Liver (tissue), 9 donors: ENCODE measurements around the gene ALDH1A1. TPM values are rescaled to one million over a fixed set of nuclear protein-coding genes. Genes with fewer than 3 reads are reported as not detected.

Experiments
- DNase-seq: peaks from one replicate; pipeline ENCODE4 v3.0.0-alpha.2; 2017; ENCODE audit warnings: low spot score
- H3K27ac ChIP-seq, 2 donors: one replicate each; pipeline ENCODE4 v1.7.0; 2013; ENCODE audit warnings: inconsistent platforms in 2 of 2, low read length in 2 of 2, control low read depth in 1 of 2, low read depth in 1 of 2, mild to moderate bottlenecking in 1 of 2
- H3K27me3 ChIP-seq, 4 donors: one replicate each; pipeline versions ENCODE4 v1.6.1 to v1.7.0; 2013; ENCODE audit warnings: low read length in 3 of 4, inconsistent platforms in 1 of 4, mild to moderate bottlenecking in 1 of 4, moderate library complexity in 1 of 4; ENCODE audit not compliant: control insufficient read depth in 4 of 4, insufficient read depth in 4 of 4
- H3K36me3 ChIP-seq, 4 donors: one replicate each; pipeline versions ENCODE4 v1.6.1 to v1.7.0; 2013; ENCODE audit warnings: low read length in 3 of 4, mild to moderate bottlenecking in 3 of 4, low read depth in 1 of 4, moderate library complexity in 1 of 4; ENCODE audit not compliant: control insufficient read depth in 4 of 4, insufficient read depth in 3 of 4
- H3K4me1 ChIP-seq, 4 donors: one replicate each; pipeline versions ENCODE4 v1.6.1 to v1.7.0; 2013; ENCODE audit warnings: low read length in 3 of 4, mild to moderate bottlenecking in 3 of 4, moderate library complexity in 1 of 4; ENCODE audit not compliant: control insufficient read depth in 4 of 4, insufficient read depth in 4 of 4
- H3K4me3 ChIP-seq, 3 donors: one replicate each; pipeline versions ENCODE4 v1.6.1 to v1.7.0; 2013; ENCODE audit warnings: low read length in 3 of 3, control low read depth in 1 of 3, low read depth in 1 of 3, mild to moderate bottlenecking in 1 of 3
- H3K9ac ChIP-seq, 2 donors: one replicate each; pipeline ENCODE4 v1.7.0; 2013; ENCODE audit warnings: low read length in 2 of 2, mild to moderate bottlenecking in 2 of 2, moderate library complexity in 2 of 2, control low read depth in 1 of 2, low read depth in 1 of 2
- H3K9me3 ChIP-seq, 4 donors: one replicate each; pipeline versions ENCODE4 v1.6.1 to v1.7.0; 2013; ENCODE audit warnings: low read length in 3 of 4; ENCODE audit not compliant: control insufficient read depth in 4 of 4
- ATF3 ChIP-seq: IDR thresholded peaks from 2 replicates; pipeline ENCODE4 v1.6.1; 2016; ENCODE audit warnings: antibody characterized with exemption
- CTCF ChIP-seq: fragments of 150-350 bp; IDR thresholded peaks from 2 replicates; pipeline ENCODE4 v1.5.1; 2017; ENCODE audit warnings: improper control_type of control experiment, low read depth, low read length; ENCODE audit not compliant: missing input control
- EGR1 ChIP-seq, 2 donors: IDR thresholded peaks; 2 replicates each; pipeline ENCODE4 v1.6.1; 2016 to 2018; ENCODE audit warnings: antibody characterized with exemption in 2 of 2, low read depth in 2 of 2
- FOXA1 ChIP-seq: IDR thresholded peaks from 2 replicates; pipeline ENCODE4 v1.6.1; 2016; ENCODE audit warnings: antibody characterized with exemption
- FOXA2 ChIP-seq: IDR thresholded peaks from 2 replicates; pipeline ENCODE4 v1.6.1; 2016; ENCODE audit warnings: antibody characterized with exemption
- GABPA ChIP-seq, 2 donors: IDR thresholded peaks in 1 of 2; conservative IDR thresholded peaks in 1 of 2; 2 replicates each; pipeline ENCODE4 v1.6.1; 2016; ENCODE audit warnings: antibody characterized with exemption in 2 of 2, mild to moderate bottlenecking in 1 of 2, moderate library complexity in 1 of 2
- HNF4A ChIP-seq, 2 donors: conservative IDR thresholded peaks; 2 replicates each; pipeline ENCODE4 v1.6.1; 2016; ENCODE audit warnings: antibody characterized with exemption in 2 of 2, mild to moderate bottlenecking in 2 of 2
- HNF4G ChIP-seq: IDR thresholded peaks from 2 replicates; pipeline ENCODE4 v1.6.1; 2016; ENCODE audit warnings: antibody characterized with exemption
- JUND ChIP-seq, 2 donors: IDR thresholded peaks; 2 replicates each; pipeline ENCODE4 v1.6.1; 2016; ENCODE audit warnings: antibody characterized with exemption in 2 of 2
- MAX ChIP-seq: IDR thresholded peaks from 2 replicates; pipeline ENCODE4 v1.6.1; 2016; ENCODE audit warnings: antibody characterized with exemption
- NR2F2 ChIP-seq: IDR thresholded peaks from 2 replicates; pipeline ENCODE4 v1.6.1; 2016; ENCODE audit warnings: antibody characterized with exemption
- RAD21 ChIP-seq, 2 donors: IDR thresholded peaks; 2 replicates each; pipeline ENCODE4 v1.6.1; 2016; ENCODE audit warnings: antibody characterized with exemption in 2 of 2, mild to moderate bottlenecking in 2 of 2
- REST ChIP-seq: IDR thresholded peaks from 2 replicates; pipeline ENCODE4 v1.6.1; 2016; ENCODE audit warnings: antibody characterized with exemption, mild to moderate bottlenecking
- RXRA ChIP-seq, 2 donors: IDR thresholded peaks; 2 replicates each; pipeline ENCODE4 v1.6.1; 2017 to 2018; ENCODE audit warnings: antibody characterized with exemption in 2 of 2, mild to moderate bottlenecking in 1 of 2
- SP1 ChIP-seq: IDR thresholded peaks from 2 replicates; pipeline ENCODE4 v1.6.1; 2018; ENCODE audit warnings: antibody characterized with exemption, mild to moderate bottlenecking
- TAF1 ChIP-seq: conservative IDR thresholded peaks from 2 replicates; pipeline ENCODE4 v1.6.1; 2016; ENCODE audit warnings: antibody characterized with exemption, mild to moderate bottlenecking
- YY1 ChIP-seq: IDR thresholded peaks from 2 replicates; pipeline ENCODE4 v1.6.1; 2016; ENCODE audit warnings: antibody characterized with exemption, mild to moderate bottlenecking
- ZBTB33 ChIP-seq: IDR thresholded peaks from 2 replicates; pipeline ENCODE4 v1.6.1; 2016; ENCODE audit warnings: antibody characterized with exemption
- WGBS: extraction: QIAGEN DNeasy Blood & Tissue Kit; methylation state at CpG from one replicate; pipeline ENCODE4 v1.1.7; 2013; 5-methylcytosine and 5-hydroxymethylcytosine counted together
- polyA plus RNA-seq, 2 donors: library from polyadenylated mRNA; stranded (reverse) in 1 of 2; unstranded in 1 of 2; fragments of 200-250 nt in 1 of 2; fragments of >200 nt in 1 of 2; fragmentation: Nextera tagmentation in 1 of 2; extraction: Ambion mirVana in 1 of 2; gene quantifications; one replicate each; pipeline versions ENCODE4 v1.2.1 to v1.2.3, GENCODE V29; 2013 to 2015
- total RNA-seq, 2 donors: library from RNA; depleted of rRNA; stranded (reverse); fragments of >200 nt; gene quantifications; one replicate each; pipeline ENCODE4 v1.2.3, GENCODE V29; 2014
- donor health status: healthy.
- donor health status: healthy.
- donor health status: healthy.
- donor health status: healthy.
- donor health status: healthy.

ALDH1A1 gene
- total and polyA plus RNA-seq, 4 donors: 118 to 433 (median 193) TPM

- Histone ChIP-seq H3K9ac (peak overlapping the region in 1 of 2 donors; percentile 77), H3K4me1 (peaks cover 10 to 48% (median 27%) of the 10 kb centered on the region in 4 donors), H3K36me3 (no peaks in the 10 kb centered on the region), H3K27me3 (no peaks in the 10 kb centered on the region), H3K27ac (peak overlapping the region; percentile 55 to 87), H3K9me3 (no peaks in the 10 kb centered on the region), H3K4me3 (no peak overlapping the region)
- TF ChIP-seq SP1: peak; percentile 68
- peak; percentile 59 to 67 for TF ChIP-seq JUND (IDR thresholded peaks at IDR 0.05)
- peak; percentile 62 to 71 for TF ChIP-seq HNF4A (conservative IDR thresholded peaks at IDR 0.05)
- peak; percentile 25 to 30 for TF ChIP-seq RAD21 (IDR thresholded peaks at IDR 0.05)
- peak; percentile 85 to 88 for TF ChIP-seq RXRA (IDR thresholded peaks at IDR 0.05)
- no peak for TF ChIP-seq ZBTB33
- whole genome bisulfite sequencing: 20% methylated on average over 5 of the region's 5 CpGs
- no peak for DNase-seq
Measured at GRCh38 chr9:72983512-72984225, 30.8 kb upstream of the ALDH1A1 start.

GRCh38 chr9:72983056-72983455 is 30.2 kb upstream of the ALDH1A1 start:
- Histone ChIP-seq H3K27ac (peak overlapping the region; percentile 55 to 87), H3K4me3 (no peak overlapping the region), H3K9me3 (no peaks in the 10 kb centered on the region), H3K4me1 (peaks cover 10 to 52% (median 29%) of the 10 kb centered on the region in 4 donors), H3K27me3 (no peaks in the 10 kb centered on the region), H3K9ac (peak overlapping the region in 1 of 2 donors; percentile 77), H3K36me3 (no peaks in the 10 kb centered on the region)
- TF ChIP-seq GABPA (IDR thresholded peaks at IDR 0.05 in 1 of 2, conservative IDR thresholded peaks at IDR 0.05 in 1 of 2) (no peak), ATF3 (no peak), TAF1 (no peak), HNF4G (no peak), CTCF (no peak), NR2F2 (no peak), SP1 (no peak), ZBTB33 (no peak), RAD21 (IDR thresholded peaks at IDR 0.05) (no peak), REST (no peak), JUND (IDR thresholded peaks at IDR 0.05) (no peak), FOXA1 (no peak), RXRA (IDR thresholded peaks at IDR 0.05) (no peak), EGR1 (IDR thresholded peaks at IDR 0.05; ENCODE audit: low read depth in 2 of 2) (no peak), FOXA2 (no peak), HNF4A (conservative IDR thresholded peaks at IDR 0.05) (peak in 1 of 2 donors; percentile 4), YY1 (peak; percentile 58), MAX (peak; percentile 47)
- DNase-seq: no peak
